Measurements from ENCODE around the gene CRTC2. TPM values are rescaled to one million over a fixed set of nuclear protein-coding genes. Genes with fewer than 3 reads are reported as not detected.

CRTC2 gene
- total and polyA plus RNA-seq, 9 of the 15 experiments (the other 6 are each of a cell fraction or from before 2014, with no cell fraction given), result 2.7 to 26.4 (median 10.2) TPM

GRCh38 chr1:153973071-153973470 is 14.7 kb upstream of the CRTC2 start:
- BruUV-seq (replicated peaks), result no TSS peak
- WGBS (ENCODE audit: insufficient coverage, low coverage, missing lambda C conversion rate), result 97% methylated on average over 3 of the region's 3 CpGs
- FAIRE-seq, result no peak

GRCh38 chr1:153970346-153970745 is 11.9 kb upstream of the CRTC2 start:
- no peaks in the 10 kb centered on the region for H3K9me3 ChIP-seq (replicated peaks; ENCODE audit: control insufficient read depth, insufficient read depth, low read depth, low read length)
- no peak overlapping the region for H3K9ac ChIP-seq (ENCODE audit: insufficient read depth in 1 of 2, low read depth in 2 of 2, low read length in 2 of 2)
- no peak overlapping the region for H3K4me3 ChIP-seq
- H3K27me3 ChIP-seq (ENCODE audit: control insufficient read depth in 2 of 2, insufficient read depth in 2 of 2, low read length in 2 of 2), result no peaks in the 10 kb centered on the region
- peaks cover 5 to 7% of the 10 kb centered on the region in 2 experiments; a peak in 4 of 5 replicates for H3K4me1 ChIP-seq (replicated peaks in 1 of 2; ENCODE audit: control insufficient read depth in 2 of 2, insufficient read depth in 2 of 2, low read length in 2 of 2)
- H3K9me1 ChIP-seq (ENCODE audit: control insufficient read depth, insufficient read depth, low read length), result no peaks in the 10 kb centered on the region
- no peak for DNase-seq (ENCODE audit: extremely low read depth in 1 of 4, low spot score in 3 of 4)
- CTCF ChIA-PET (ENCODE audit: low intra/inter-chr PET ratio), result no interaction called here
- peaks cover 23% of the 10 kb centered on the region for H3K79me2 ChIP-seq (ENCODE audit: control insufficient read depth, insufficient read depth, low read length)
- no peak for FAIRE-seq
- no peak overlapping the region for H3K4me2 ChIP-seq (ENCODE audit: insufficient read depth, low read length)
- in situ Hi-C loops (cut with MboI) (no loop called here), intact Hi-C loops (cut with micrococcal nuclease) (no loop called here)
- peaks cover 24% of the 10 kb centered on the region for H3K36me3 ChIP-seq (ENCODE audit: control insufficient read depth, insufficient read depth, low read length)
- ATAC-seq, result no peak
- H4K20me1 ChIP-seq (replicated peaks; ENCODE audit: control insufficient read depth, insufficient read depth, low read length), result no peaks in the 10 kb centered on the region
- H2AFZ ChIP-seq (ENCODE audit: low read depth, low read length), result no peak overlapping the region
- no TSS peak for BruUV-seq (replicated peaks)
- POLR2A ChIA-PET, result interaction anchor here (0.6 to 1.2 kb wide), 3 partner anchors 20 to 48 kb away, joined by 3 to 4 read pairs (median 3); partner anchors contain the start of genes GATAD2B and RPS27
- 69% methylated on average over 2 of the region's 2 CpGs for WGBS (ENCODE audit: insufficient coverage, low coverage, missing lambda C conversion rate)
- no peak overlapping the region for H3K27ac ChIP-seq (ENCODE audit: extremely low read depth, low read depth, low read length)
- no peak for TF ChIP-seq ZNF146 (CRISPR knock-in tag; IDR thresholded peaks at IDR 0.05; ENCODE audit: unreplicated experiment)
- TF ChIP-seq PYGO2 (tag; IDR thresholded peaks at IDR 0.05), result no peak
- TF ChIP-seq SIX5 (IDR thresholded peaks at IDR 0.05; ENCODE audit: borderline replicate concordance in 1 of 2, insufficient read depth in 1 of 2, low read depth in 1 of 2, low read length in 2 of 2), result no peak
- no peak for TF ChIP-seq MBD1 (CRISPR knock-in tag; IDR thresholded peaks at IDR 0.05)
- TF ChIP-seq JUNB (CRISPR knock-in tag; conservative IDR thresholded peaks at IDR 0.05), result no peak
- no peak for TF ChIP-seq ZKSCAN3 (CRISPR knock-in tag; IDR thresholded peaks at IDR 0.05)
- no peak for TF ChIP-seq KLF10 (CRISPR knock-in tag; IDR thresholded peaks at IDR 0.05)
- no peak for TF ChIP-seq FUS (optimal IDR thresholded peaks at IDR 0.05; ENCODE audit: low read depth, low read length)

More at GRCh38 chr1:153973071-153973470, 14.7 kb upstream of the CRTC2 start:
- H3K9me1 ChIP-seq (ENCODE audit: control insufficient read depth, insufficient read depth, low read length), result no peaks in the 10 kb centered on the region
- CTCF ChIA-PET (ENCODE audit: low intra/inter-chr PET ratio), result no interaction called here
- peaks cover 9 to 14% of the 10 kb centered on the region in 2 experiments for H3K4me1 ChIP-seq (replicated peaks in 1 of 2; ENCODE audit: control insufficient read depth in 2 of 2, insufficient read depth in 2 of 2, low read length in 2 of 2)
- H3K27me3 ChIP-seq (ENCODE audit: control insufficient read depth in 2 of 2, insufficient read depth in 2 of 2, low read length in 2 of 2), result no peaks in the 10 kb centered on the region
- H3K4me2 ChIP-seq (ENCODE audit: insufficient read depth, low read length), result no peak overlapping the region
- H3K27ac ChIP-seq (ENCODE audit: extremely low read depth, low read depth, low read length), result no peak overlapping the region
- no peak overlapping the region; a peak in 1 of 4 replicates for H3K9ac ChIP-seq (ENCODE audit: insufficient read depth in 1 of 2, low read depth in 2 of 2, low read length in 2 of 2)
- intact Hi-C loops (cut with micrococcal nuclease) (no loop called here), in situ Hi-C loops (cut with MboI) (no loop called here)
- peaks cover 36% of the 10 kb centered on the region for H3K36me3 ChIP-seq (ENCODE audit: control insufficient read depth, insufficient read depth, low read length)
- H4K20me1 ChIP-seq (replicated peaks; ENCODE audit: control insufficient read depth, insufficient read depth, low read length), result no peaks in the 10 kb centered on the region
- DNase-seq (ENCODE audit: extremely low read depth in 1 of 4, low spot score in 3 of 4) (no peak), ATAC-seq (no peak)
- peaks cover 32% of the 10 kb centered on the region for H3K79me2 ChIP-seq (ENCODE audit: control insufficient read depth, insufficient read depth, low read length)
- no peaks in the 10 kb centered on the region for H3K9me3 ChIP-seq (replicated peaks; ENCODE audit: control insufficient read depth, insufficient read depth, low read depth, low read length)
- H3K4me3 ChIP-seq, result no peak overlapping the region
- POLR2A ChIA-PET, result interaction anchor here (0.8 to 7.1 kb wide), 5 partner anchors 8 to 18 kb away, joined by 3 to 37 read pairs (median 6); partner anchors contain the start of genes CRTC2, RAB13, RPS27 and SLC39A1
- TF ChIP-seq POLR2AphosphoS2 (IDR thresholded peaks at IDR 0.05; ENCODE audit: low read length) (peak; percentile 63), RBM25 (IDR thresholded peaks at IDR 0.05; ENCODE audit: low read depth, low read length, severe bottlenecking) (no peak), KDM5B (IDR thresholded peaks at IDR 0.05; ENCODE audit: insufficient replicate concordance, low read depth, low read length) (peak; percentile 36), THAP7 (CRISPR knock-in tag; IDR thresholded peaks at IDR 0.05) (0 out of 2 replicates have a peak, but pooled peaks have one; percentile 25)
- H2AFZ ChIP-seq (ENCODE audit: low read depth, low read length), result no peak overlapping the region

All from K562 (cell line).